Ovary (tissue), 9 donors: ENCODE results near the gene SLC35E3. TPM values are rescaled to one million over a fixed set of nuclear protein-coding genes. Genes with fewer than 3 reads are reported as not detected.

Experiments
- DNase-seq, 5 donors: peaks; one replicate each; pipeline ENCODE4 v3.0.0-alpha.2; 2019 to 2020
- H3K27ac ChIP-seq, 2 donors: fragments of 200-600 bp; one replicate each; pipeline versions ENCODE4 v1.5.1 to v1.8.0; 2019 to 2022
- H3K27me3 ChIP-seq: fragments of 200-600 bp; one replicate; pipeline ENCODE4 v1.8.0; 2022
- H3K36me3 ChIP-seq: fragments of 200-600 bp; sonication (generic); one replicate; pipeline ENCODE4 v1.5.1; 2019
- H3K4me1 ChIP-seq: one replicate; pipeline ENCODE4 v1.8.1; 2013; ENCODE audit warnings: mild to moderate bottlenecking, moderate library complexity; ENCODE audit not compliant: insufficient read depth
- H3K4me3 ChIP-seq: fragments of 200-600 bp; sonication (generic); one replicate; pipeline ENCODE4 v1.5.1; 2017
- H3K9me3 ChIP-seq, 2 donors: fragments of 200-600 bp in 1 of 2; sonication (generic) in 1 of 2; one replicate each; pipeline versions ENCODE4 v1.5.1 to v1.8.1; 2013 to 2019; ENCODE audit warnings: mild to moderate bottlenecking in 1 of 2, moderate library complexity in 1 of 2
- CTCF ChIP-seq, 3 donors: fragments of 450-650 bp in 2 of 3; fragments of 200-600 bp in 1 of 3; IDR thresholded peaks; one replicate each; pipeline versions ENCODE4 v1.5.1 to v1.8.0; 2016 to 2022; ENCODE audit warnings: antibody characterized with exemption in 3 of 3, mild to moderate bottlenecking in 1 of 3
- EP300 ChIP-seq: sonication (generic); formaldehyde crosslinking; IDR thresholded peaks from one replicate; pipeline ENCODE4 v1.6.1; 2017; ENCODE audit warnings: antibody characterized with exemption
- POLR2A ChIP-seq: fragments of 450-650 bp; IDR thresholded peaks from one replicate; pipeline ENCODE4 v1.6.1; 2017; ENCODE audit warnings: antibody characterized with exemption, mild to moderate bottlenecking, moderate library complexity
- WGBS, 3 donors: extraction: QIAGEN DNeasy Blood & Tissue Kit in 1 of 3; methylation state at CpG; one replicate each; pipeline versions ENCODE4 v1.1.5 to v1.1.7; 2013 to 2017; 5-methylcytosine and 5-hydroxymethylcytosine counted together
- intact Hi-C, 4 donors: fragments of 100-400 bp; cut with DNase I; formaldehyde crosslinking; loops; one replicate each; pipeline versions ENCODE4 v1.11.0 to v1.15.1; 2022 to 2023
- polyA plus RNA-seq, 2 donors: library from polyadenylated mRNA; stranded (reverse); fragments of 200-250 nt in 1 of 2; fragments of 350-450 nt in 1 of 2; fragmentation: Illumina TruSeq in 1 of 2; extraction: RNeasy Lipid Tissue Mini Kit (QIAGEN cat#74804) in 1 of 2; gene quantifications; one replicate each; pipeline ENCODE4 v1.2.3, GENCODE V29; 2013 to 2014
- total RNA-seq, 7 donors: library from RNA; depleted of rRNA in 2 of 7; stranded (reverse); fragments of >200 nt in 2 of 7; fragmentation: NEBNext Ultra II Directional in 3 of 7; extraction: Animal tissue kit (Norgen Biotek cat#: 25700) in 3 of 7; gene quantifications; one replicate each; pipeline versions ENCODE4 v1.1.0 to v1.2.4, GENCODE V29; 2016 to 2023
- donor health status: DM: no; HTN: no; CAD: no; lungs with moderate emphysema.
- donor health status: DM: no; HTN: no; CAD: no.
- donor health status: Bipolar disorder and iron deficiency.
- donor health status: DM: yes; HTN: yes; CAD: no.
- donor health status: DM: no; HTN: no; CAD: no.
- donor health status: DM: yes; HTN: yes; CAD: no.

Gene SLC35E3
- total and polyA plus RNA-seq, 9 donors = 1.1 to 12.3 (median 8.1) TPM

GRCh38 chr12:68788554-68789143 is 42.7 kb downstream of the SLC35E3 start:
- Histone ChIP-seq H3K27ac (no peak overlapping the region), H3K36me3 (no peaks in the 10 kb centered on the region), H3K27me3 (no peaks in the 10 kb centered on the region), H3K4me1 (peaks cover 2% of the 10 kb centered on the region), H3K4me3 (no peak overlapping the region), H3K9me3 (no peaks in the 10 kb centered on the region)
- TF ChIP-seq EP300 (no peak), CTCF (IDR thresholded peaks at IDR 0.05) (no peak), POLR2A (no peak)
- 87 to 98% (median 97%) methylated on average over 3 of the region's 3 CpGs for WGBS, 3 donors
- DNase-seq = no peak
- intact Hi-C loops = no loop called here

- DNase-seq = no peak
- TF ChIP-seq EP300 (no peak), CTCF (IDR thresholded peaks at IDR 0.05) (no peak), POLR2A (no peak)
- intact Hi-C loops = no loop called here
- 93 to 94% (median 94%) methylated on average over 14 of the region's 14 CpGs for WGBS, 3 donors
- H3K27ac ChIP-seq = no peak overlapping the region
- no peaks in the 10 kb centered on the region for H3K9me3 ChIP-seq
- H3K4me1 ChIP-seq = peaks cover 2% of the 10 kb centered on the region
- no peaks in the 10 kb centered on the region for H3K27me3 ChIP-seq
- no peak overlapping the region for H3K4me3 ChIP-seq
- no peaks in the 10 kb centered on the region for H3K36me3 ChIP-seq
Measured at GRCh38 chr12:68789144-68789878, 43.3 kb downstream of the SLC35E3 start.

GRCh38 chr12:68790081-68790951 is 44.3 kb downstream of the SLC35E3 start:
- Histone ChIP-seq H3K36me3 (no peaks in the 10 kb centered on the region), H3K9me3 (no peaks in the 10 kb centered on the region), H3K27me3 (no peaks in the 10 kb centered on the region), H3K4me1 (peaks cover 2% of the 10 kb centered on the region), H3K27ac (no peak overlapping the region), H3K4me3 (no peak overlapping the region)
- intact Hi-C loops = no loop called here
- WGBS, 3 donors = 93 to 95% (median 94%) methylated on average over 13 of the region's 13 CpGs
- TF ChIP-seq CTCF (IDR thresholded peaks at IDR 0.05) = no peak
- DNase-seq = no peak

GRCh38 chr12:68790952-68791234 is 44.9 kb downstream of the SLC35E3 start:
- Histone ChIP-seq H3K4me3 (no peak overlapping the region), H3K27ac (no peak overlapping the region), H3K4me1 (peaks cover under 1% of the 10 kb centered on the region), H3K36me3 (no peaks in the 10 kb centered on the region), H3K9me3 (no peaks in the 10 kb centered on the region), H3K27me3 (no peaks in the 10 kb centered on the region)
- intact Hi-C loops = no loop called here
- DNase-seq = no peak
- 63 to 67% (median 65%) methylated on average over 3 of the region's 3 CpGs for WGBS, 3 donors
- TF ChIP-seq POLR2A (no peak), EP300 (no peak), CTCF (IDR thresholded peaks at IDR 0.05) (no peak)
